ENCODE data around the gene ASIC1. TPM values are rescaled to one million over a fixed set of nuclear protein-coding genes. Genes with fewer than 3 reads are reported as not detected.

ASIC1 gene
- total RNA-seq, 1 experiment from 2014 or later: 6.0 TPM

DNA sequence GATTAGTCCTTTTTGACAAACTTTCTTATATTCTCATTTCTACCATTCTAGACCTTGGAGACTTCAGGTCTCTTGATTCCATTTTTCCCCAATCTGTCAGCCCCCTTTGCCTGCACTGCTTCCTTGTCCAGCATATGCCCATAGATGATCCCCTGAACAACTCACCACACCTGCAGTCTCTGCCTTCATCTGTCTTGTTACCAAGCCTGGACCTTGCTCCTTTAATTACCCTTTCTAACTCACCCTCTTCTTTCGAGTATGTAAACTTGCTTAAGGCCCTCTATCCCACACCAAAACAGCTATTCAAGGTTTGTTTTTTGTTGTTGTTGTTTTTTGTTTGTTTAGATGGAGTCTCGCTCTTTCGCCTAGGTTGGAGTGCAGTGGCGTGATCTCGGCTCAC lies 64.2 kb downstream of the ASIC1 start:
- Histone ChIP-seq H3K79me2 (ENCODE audit: low read length) (peaks cover 13% of the 10 kb centered on the region), H3K27ac (ENCODE audit: low read length) (no peak overlapping the region), H3K4me2 (ENCODE audit: low read length) (no peak overlapping the region), H3K9me3 (ENCODE audit: low read length) (no peaks in the 10 kb centered on the region), H3K9ac (ENCODE audit: low read length) (no peak overlapping the region), H4K20me1 (ENCODE audit: low read length) (no peaks in the 10 kb centered on the region), H3K4me1 (ENCODE audit: insufficient read depth, low read length) (no peaks in the 10 kb centered on the region), H3K27me3 (ENCODE audit: low read length) (no peaks in the 10 kb centered on the region), H3F3A (ENCODE audit: low read length, unreplicated experiment) (no peaks in the 10 kb centered on the region), H3K9me2 (replicated peaks; ENCODE audit: low read length) (no peaks in the 10 kb centered on the region), H2AFZ (ENCODE audit: low read length) (no peak overlapping the region), H3K36me3 (ENCODE audit: low read depth, low read length) (peaks cover 21% of the 10 kb centered on the region), H3K4me3 (ENCODE audit: low read length) (no peak overlapping the region)
- ChIA-PET CTCF (no interaction called here), POLR2A (ENCODE audit: unreplicated experiment) (no interaction called here)
- TF ChIP-seq EZH2phosphoT487 (IDR thresholded peaks at IDR 0.05; ENCODE audit: borderline replicate concordance, low read length) (no peak), EZH2 (IDR thresholded peaks at IDR 0.05; ENCODE audit: low read length, unreplicated experiment) (no peak)
- TF ChIP-seq, protein P1, sequence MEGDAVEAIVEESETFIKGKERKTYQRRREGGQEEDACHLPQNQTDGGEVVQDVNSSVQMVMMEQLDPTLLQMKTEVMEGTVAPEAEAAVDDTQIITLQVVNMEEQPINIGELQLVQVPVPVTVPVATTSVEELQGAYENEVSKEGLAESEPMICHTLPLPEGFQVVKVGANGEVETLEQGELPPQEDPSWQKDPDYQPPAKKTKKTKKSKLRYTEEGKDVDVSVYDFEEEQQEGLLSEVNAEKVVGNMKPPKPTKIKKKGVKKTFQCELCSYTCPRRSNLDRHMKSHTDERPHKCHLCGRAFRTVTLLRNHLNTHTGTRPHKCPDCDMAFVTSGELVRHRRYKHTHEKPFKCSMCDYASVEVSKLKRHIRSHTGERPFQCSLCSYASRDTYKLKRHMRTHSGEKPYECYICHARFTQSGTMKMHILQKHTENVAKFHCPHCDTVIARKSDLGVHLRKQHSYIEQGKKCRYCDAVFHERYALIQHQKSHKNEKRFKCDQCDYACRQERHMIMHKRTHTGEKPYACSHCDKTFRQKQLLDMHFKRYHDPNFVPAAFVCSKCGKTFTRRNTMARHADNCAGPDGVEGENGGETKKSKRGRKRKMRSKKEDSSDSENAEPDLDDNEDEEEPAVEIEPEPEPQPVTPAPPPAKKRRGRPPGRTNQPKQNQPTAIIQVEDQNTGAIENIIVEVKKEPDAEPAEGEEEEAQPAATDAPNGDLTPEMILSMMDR (conservative IDR thresholded peaks at IDR 0.05; ENCODE audit: low read depth, low read length): no peak
- BruUV-seq (replicated peaks): no TSS peak
- intact Hi-C loops (cut with micrococcal nuclease): no loop called here
- DNase-seq (no peak), ATAC-seq (no peak)

DNA sequence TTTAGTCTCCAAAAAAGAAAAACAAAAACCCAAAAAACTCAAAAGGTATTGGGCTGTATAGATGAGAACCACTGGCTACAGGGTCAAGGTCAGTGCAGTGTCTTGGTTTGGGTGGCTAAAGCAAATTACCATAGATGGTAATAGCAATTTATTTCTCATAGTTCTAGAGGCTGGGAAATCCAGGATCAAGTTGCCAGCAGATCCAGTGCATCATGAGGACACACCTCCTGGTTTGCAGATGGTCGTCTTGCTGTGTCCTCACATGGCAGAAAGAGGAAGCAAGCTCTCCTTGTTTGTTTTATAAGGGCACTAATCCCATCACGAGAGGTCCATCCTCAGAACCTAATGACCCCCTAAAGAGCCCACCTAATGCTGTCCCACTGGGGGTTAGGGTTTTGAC lies 65.8 kb downstream of the ASIC1 start:
- ATAC-seq (no peak), DNase-seq (no peak)
- Histone ChIP-seq H3K4me1 (ENCODE audit: insufficient read depth, low read length) (no peaks in the 10 kb centered on the region), H3K4me3 (ENCODE audit: low read length) (no peak overlapping the region), H3K9me2 (replicated peaks; ENCODE audit: low read length) (no peaks in the 10 kb centered on the region), H3K79me2 (ENCODE audit: low read length) (peaks cover 4% of the 10 kb centered on the region), H2AFZ (ENCODE audit: low read length) (no peak overlapping the region), H3K4me2 (ENCODE audit: low read length) (no peak overlapping the region), H3K27ac (ENCODE audit: low read length) (no peak overlapping the region), H3K9ac (ENCODE audit: low read length) (no peak overlapping the region), H3K27me3 (ENCODE audit: low read length) (no peaks in the 10 kb centered on the region), H4K20me1 (ENCODE audit: low read length) (no peaks in the 10 kb centered on the region), H3K9me3 (ENCODE audit: low read length) (no peaks in the 10 kb centered on the region), H3F3A (ENCODE audit: low read length, unreplicated experiment) (no peaks in the 10 kb centered on the region), H3K36me3 (ENCODE audit: low read depth, low read length) (peaks cover 26% of the 10 kb centered on the region)
- intact Hi-C loops (cut with micrococcal nuclease): no loop called here
- BruUV-seq (replicated peaks): no TSS peak
- TF ChIP-seq EZH2 (IDR thresholded peaks at IDR 0.05; ENCODE audit: low read length, unreplicated experiment) (no peak), EZH2phosphoT487 (IDR thresholded peaks at IDR 0.05; ENCODE audit: borderline replicate concordance, low read length) (no peak)
- TF ChIP-seq, protein P1 (conservative IDR thresholded peaks at IDR 0.05; ENCODE audit: low read depth, low read length): no peak
- ChIA-PET POLR2A (ENCODE audit: unreplicated experiment) (no interaction called here), CTCF (no interaction called here)

DNA sequence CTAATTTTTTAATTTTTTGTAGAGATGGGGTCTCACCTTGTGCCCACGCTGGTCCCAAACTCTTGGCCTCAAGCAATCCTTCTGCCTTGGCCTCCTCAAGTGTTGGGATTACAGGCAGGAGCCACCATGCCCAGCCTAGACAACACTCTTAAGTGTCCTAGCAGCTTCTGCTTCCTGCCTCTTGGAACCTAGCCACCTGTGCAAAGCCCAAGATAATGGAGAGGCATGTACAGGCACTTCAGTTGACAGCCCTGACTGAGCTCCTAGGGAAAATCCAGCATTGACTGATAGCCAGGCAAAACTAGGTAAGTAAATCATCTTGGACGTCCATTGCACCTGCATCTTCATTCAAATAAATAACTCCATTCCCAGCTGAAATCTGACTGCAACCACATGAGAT lies 70.2 kb downstream of the ASIC1 start:
- Histone ChIP-seq H4K20me1 (ENCODE audit: low read length) (no peaks in the 10 kb centered on the region), H3K4me2 (ENCODE audit: low read length) (no peak overlapping the region), H3K4me3 (ENCODE audit: low read length) (no peak overlapping the region), H3K79me2 (ENCODE audit: low read length) (no peaks in the 10 kb centered on the region), H3K27ac (ENCODE audit: low read length) (no peak overlapping the region), H3K4me1 (ENCODE audit: insufficient read depth, low read length) (no peaks in the 10 kb centered on the region), H3K36me3 (ENCODE audit: low read depth, low read length) (peaks cover 23% of the 10 kb centered on the region; the same call in 1 of the 2 replicates), H3K9me2 (replicated peaks; ENCODE audit: low read length) (no peaks in the 10 kb centered on the region), H3K9ac (ENCODE audit: low read length) (no peak overlapping the region), H3F3A (ENCODE audit: low read length, unreplicated experiment) (no peaks in the 10 kb centered on the region), H3K9me3 (ENCODE audit: low read length) (no peaks in the 10 kb centered on the region), H3K27me3 (ENCODE audit: low read length) (no peaks in the 10 kb centered on the region), H2AFZ (ENCODE audit: low read length) (no peak overlapping the region)
- intact Hi-C loops (cut with micrococcal nuclease): loop anchor here (5.0 kb wide), 1 partner anchor 50 kb away; no protein-coding TSS in a partner anchor
- CTCF ChIA-PET: no interaction called here
- no peak for ATAC-seq
- no peak for DNase-seq
- POLR2A ChIA-PET (ENCODE audit: unreplicated experiment): interaction anchor here (0.5 kb wide), 1 partner anchor 37 kb away, joined by 5 read pairs; no protein-coding TSS in a partner anchor
- BruUV-seq (replicated peaks): no TSS peak
- no peak for TF ChIP-seq EZH2 (IDR thresholded peaks at IDR 0.05; ENCODE audit: low read length, unreplicated experiment)
- TF ChIP-seq, protein P1 (conservative IDR thresholded peaks at IDR 0.05; ENCODE audit: low read depth, low read length): no peak
- TF ChIP-seq EZH2phosphoT487 (IDR thresholded peaks at IDR 0.05; ENCODE audit: borderline replicate concordance, low read length): no peak

Data from PC-3 (cell line).